Activated CD8-positive, alpha-beta T cell treated with anti-CD3 and anti-CD28 coated beads for 36 hours (primary cell): ENCODE data around the gene ANTKMT. TPM values are rescaled to one million over a fixed set of nuclear protein-coding genes. Genes with fewer than 3 reads are reported as not detected.
"Not testable (repeated sequence)": the region's sequence is repeated elsewhere in the genome, so short reads cannot be mapped to it uniquely, and the experiment has no call there.

Experiments
- ATAC-seq: fragments of 200-7000 bp; cut with Tn5 transposase; one replicate; pipeline ENCODE4 v1.10.0; 2021; ENCODE audit warnings: mild to moderate bottlenecking, moderate library complexity
- CTCF ChIA-PET: fragments of 350-600 bp; sonication (Branson Sonifier 250); formaldehyde crosslinking; loops from one replicate; lab custom pipeline; 2021; ENCODE audit warnings: antibody characterized with exemption; lab: Charles Lee
- POLR2A ChIA-PET: fragments of 350-600 bp; sonication (Branson Sonifier 250); formaldehyde crosslinking; loops from one replicate; lab custom pipeline; 2021; ENCODE audit warnings: antibody characterized with exemption; lab: Charles Lee
- DNase-seq: peaks from one replicate; pipeline ENCODE4 v3.0.0-alpha.2; 2020
- H3K27ac Mint-ChIP-seq: one replicate; pipeline ENCODE4 v1.8.0; 2021; ENCODE audit warnings: mild to moderate bottlenecking, mixed read lengths
- H3K27me3 Mint-ChIP-seq: one replicate; pipeline ENCODE4 v1.8.0; 2021; ENCODE audit warnings: mixed read lengths
- H3K36me3 Mint-ChIP-seq: one replicate; pipeline ENCODE4 v1.8.0; 2021; ENCODE audit warnings: low read depth, mixed read lengths
- H3K4me1 Mint-ChIP-seq: one replicate; pipeline ENCODE4 v1.8.0; 2021; ENCODE audit warnings: low read depth, mixed read lengths
- H3K4me3 Mint-ChIP-seq: one replicate; pipeline ENCODE4 v1.8.0; 2021; ENCODE audit warnings: mild to moderate bottlenecking, moderate library complexity, mixed read lengths
- H3K9me3 Mint-ChIP-seq: one replicate; pipeline ENCODE4 v1.8.0; 2021; ENCODE audit warnings: mixed read lengths
- CTCF ChIP-seq: fragments of 200-600 bp; IDR thresholded peaks from one replicate; pipeline ENCODE4 v1.8.0; 2022; ENCODE audit warnings: antibody characterized with exemption, mild to moderate bottlenecking
- intact Hi-C: fragments of 100-400 bp; cut with micrococcal nuclease; formaldehyde crosslinking; loops from one replicate; pipeline ENCODE4 v1.10.0; 2022
- total RNA-seq, 2 experiments: library from RNA; stranded (reverse); gene quantifications; one replicate each; pipeline ENCODE4 v1.2.3, GENCODE V29; 2021

Gene ANTKMT
- total RNA-seq, 2 experiments from 2014 or later: 34.3 to 38.4 TPM

GRCh38 chr16:751152-752006 is 30.4 kb downstream of the ANTKMT start:
- Mint-ChIP-seq H3K4me3 (no peak overlapping the region), H3K27ac (no peak overlapping the region), H3K9me3 (no peaks in the 10 kb centered on the region), H3K4me1 (no peaks in the 10 kb centered on the region), H3K36me3 (no peaks in the 10 kb centered on the region), H3K27me3 (no peaks in the 10 kb centered on the region)
- no peak for ATAC-seq
- ChIA-PET POLR2A (no interaction called here), CTCF (no interaction called here)
- intact Hi-C loops: no loop called here
- no peak for DNase-seq
- TF ChIP-seq CTCF: no peak

GRCh38 chr16:752007-752312 is 31.0 kb downstream of the ANTKMT start:
- H3K9me3 Mint-ChIP-seq: no peaks in the 10 kb centered on the region

GRCh38 chr16:754121-754607 is 33.2 kb downstream of the ANTKMT start:
- H3K27me3 Mint-ChIP-seq, H3K27ac Mint-ChIP-seq, H3K36me3 Mint-ChIP-seq, DNase-seq, H3K9me3 Mint-ChIP-seq, H3K4me3 Mint-ChIP-seq, ATAC-seq, H3K4me1 Mint-ChIP-seq, POLR2A ChIA-PET, intact Hi-C loops: not testable (repeated sequence)
- CTCF ChIA-PET: interaction anchor here (1.0 kb wide), 1 partner anchor 8 kb away, joined by 3 read pairs; no protein-coding TSS in a partner anchor

More at GRCh38 chr16:752007-752312, 31.0 kb downstream of the ANTKMT start:
- H3K27me3 Mint-ChIP-seq: no peaks in the 10 kb centered on the region
- no peaks in the 10 kb centered on the region for H3K4me1 Mint-ChIP-seq
- no peak for TF ChIP-seq CTCF
- H3K36me3 Mint-ChIP-seq: no peaks in the 10 kb centered on the region
- no peak overlapping the region for H3K4me3 Mint-ChIP-seq
- ChIA-PET POLR2A (no interaction called here), CTCF (no interaction called here)
- no peak overlapping the region for H3K27ac Mint-ChIP-seq
- intact Hi-C loops: no loop called here
- DNase-seq: no peak
- ATAC-seq: no peak

GRCh38 chr16:754656-755055 is 33.7 kb downstream of the ANTKMT start:
- H3K4me1 Mint-ChIP-seq: no peaks in the 10 kb centered on the region
- intact Hi-C loops: no loop called here
- TF ChIP-seq CTCF: no peak

GRCh38 chr16:756428-756827 is 35.5 kb downstream of the ANTKMT start:
- POLR2A ChIA-PET: no interaction called here
- Mint-ChIP-seq H3K27ac (no peak overlapping the region), H3K4me1 (no peaks in the 10 kb centered on the region), H3K9me3 (no peaks in the 10 kb centered on the region), H3K27me3 (peaks cover 4% of the 10 kb centered on the region), H3K4me3 (no peak overlapping the region), H3K36me3 (no peaks in the 10 kb centered on the region)
- no peak for DNase-seq
- intact Hi-C loops: no loop called here
- CTCF ChIA-PET: no interaction called here
- no peak for TF ChIP-seq CTCF
- ATAC-seq: no peak

More at GRCh38 chr16:754656-755055, 33.7 kb downstream of the ANTKMT start:
- no peak for DNase-seq
- no peaks in the 10 kb centered on the region for H3K36me3 Mint-ChIP-seq
- ChIA-PET CTCF (interaction anchor here (1.0 to 1.3 kb wide), 2 partner anchors 9 to 42 kb away, joined by 3 read pairs; no protein-coding TSS in a partner anchor), POLR2A (no interaction called here)
- H3K27ac Mint-ChIP-seq: no peak overlapping the region
- H3K4me3 Mint-ChIP-seq: no peak overlapping the region
- ATAC-seq: no peak
- H3K9me3 Mint-ChIP-seq: no peaks in the 10 kb centered on the region
- H3K27me3 Mint-ChIP-seq: peaks cover 4% of the 10 kb centered on the region
